ENCODE measurements around the gene ULK4. TPM values are rescaled to one million over a fixed set of nuclear protein-coding genes. Genes with fewer than 3 reads are reported as not detected.

ULK4 gene
- total and polyA plus RNA-seq, 2 of the 4 experiments (the other 2 are of a cell fraction): 2.7 to 5.0 TPM

DNA sequence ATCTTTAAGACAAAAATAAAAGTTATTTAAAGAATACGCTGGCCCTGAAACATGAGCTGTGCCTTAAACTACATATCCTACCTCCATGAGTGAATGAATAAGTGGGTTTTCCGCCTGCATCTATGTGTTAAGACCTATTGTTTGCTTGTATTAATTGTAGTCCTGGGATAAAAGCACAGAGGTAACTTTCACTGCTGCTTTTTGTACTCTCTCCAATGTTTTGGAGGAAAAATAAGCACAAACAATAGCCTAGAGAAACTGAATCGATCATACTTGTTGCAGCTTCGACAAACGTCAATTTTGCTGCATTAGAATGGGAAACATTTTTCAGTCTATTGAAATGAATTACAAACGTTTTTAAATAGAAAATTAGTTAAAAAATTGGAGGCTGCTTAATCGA, 763.9 kb downstream of the ULK4 start:
- peaks cover 32% of the 10 kb centered on the region for H4K20me1 ChIP-seq (ENCODE audit: insufficient read depth, low read length)
- H2BK120ac ChIP-seq (ENCODE audit: low read depth, low read length): no peak overlapping the region
- dilution Hi-C loops (cut with HindIII; ENCODE audit: low sequenced_read_pairs, unreplicated experiment): no loop called here
- peaks cover 0 to 5% of the 10 kb centered on the region in 2 experiments; a peak in 1 of 4 replicates for H3K79me1 ChIP-seq (ENCODE audit: low read depth in 1 of 2, low read length in 2 of 2)
- no peak overlapping the region for H3K27ac ChIP-seq (ENCODE audit: insufficient read depth, low read length)
- H3K56ac ChIP-seq (ENCODE audit: extremely low read depth, insufficient read depth, low read length): no peak overlapping the region
- H3K9me1 ChIP-seq (ENCODE audit: insufficient read depth, low read length): no peaks in the 10 kb centered on the region; the same call in 1 of the 2 replicates
- no peak for ATAC-seq (ENCODE audit: low read depth)
- no peak overlapping the region for H2AK5ac ChIP-seq (ENCODE audit: low read depth, low read length)
- no peak overlapping the region for H3K18ac ChIP-seq (ENCODE audit: low read depth, low read length)
- intact Hi-C loops (cut with micrococcal nuclease): no loop called here
- H4K5ac ChIP-seq (ENCODE audit: low read depth, low read length): no peak overlapping the region
- H3K23ac ChIP-seq (ENCODE audit: low read depth, low read length): no peak overlapping the region
- H2BK20ac ChIP-seq (ENCODE audit: low read depth, low read length): no peak overlapping the region
- H3K36me3 ChIP-seq (ENCODE audit: control insufficient read depth, insufficient read depth, low read length): no peaks in the 10 kb centered on the region
- DNase-seq: no peak
- peaks cover 2% of the 10 kb centered on the region; the same call in 1 of the 2 replicates for H3K4me1 ChIP-seq (ENCODE audit: control insufficient read depth, insufficient read depth, low read length)
- WGBS, 2 experiments (ENCODE audit: extremely low coverage in 2 of 2, insufficient read length in 1 of 2): no CpG with 5 or more reads among the region's 7 CpGs
- ChIA-PET POLR2A (ENCODE audit: unreplicated experiment) (no interaction called here), CTCF (no interaction called here)
- no peak overlapping the region for H2BK5ac ChIP-seq (ENCODE audit: low read depth, low read length, poor library complexity, severe bottlenecking)
- no TSS peak for BruUV-seq (replicated peaks)
- H2BK15ac ChIP-seq (ENCODE audit: low read depth, low read length): no peak overlapping the region
- H3K4ac ChIP-seq (ENCODE audit: low read depth, low read length): no peak overlapping the region
- no peak overlapping the region for H3K4me3 ChIP-seq (ENCODE audit: insufficient read depth, low read depth, low read length)
- no peak overlapping the region for H4K8ac ChIP-seq (ENCODE audit: low read depth in 2 of 2, low read length in 2 of 2)
- H4K91ac ChIP-seq (ENCODE audit: insufficient read depth, low read depth, low read length): no peak overlapping the region
- H3K9ac ChIP-seq (ENCODE audit: low read depth, low read length): no peak overlapping the region
- no peak overlapping the region for H2AFZ ChIP-seq (replicated peaks; ENCODE audit: low read length, poor library complexity)
- H3K14ac ChIP-seq (replicated peaks; ENCODE audit: low read depth, low read length): no peak overlapping the region
- no peak for TF ChIP-seq RCOR1 (IDR thresholded peaks at IDR 0.05; ENCODE audit: insufficient replicate concordance, low read length)
- TF ChIP-seq SMC3 (IDR thresholded peaks at IDR 0.05; ENCODE audit: low read depth, low read length): no peak
- TF ChIP-seq, protein P1, sequence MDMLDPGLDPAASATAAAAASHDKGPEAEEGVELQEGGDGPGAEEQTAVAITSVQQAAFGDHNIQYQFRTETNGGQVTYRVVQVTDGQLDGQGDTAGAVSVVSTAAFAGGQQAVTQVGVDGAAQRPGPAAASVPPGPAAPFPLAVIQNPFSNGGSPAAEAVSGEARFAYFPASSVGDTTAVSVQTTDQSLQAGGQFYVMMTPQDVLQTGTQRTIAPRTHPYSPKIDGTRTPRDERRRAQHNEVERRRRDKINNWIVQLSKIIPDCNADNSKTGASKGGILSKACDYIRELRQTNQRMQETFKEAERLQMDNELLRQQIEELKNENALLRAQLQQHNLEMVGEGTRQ (IDR thresholded peaks at IDR 0.05; ENCODE audit: low read depth, low read length): no peak
- TF ChIP-seq MAZ (IDR thresholded peaks at IDR 0.05; ENCODE audit: borderline replicate concordance, low read depth, low read length): no peak
- no peak for TF ChIP-seq CHD1 (IDR thresholded peaks at IDR 0.05; ENCODE audit: low read depth, low read length)
- TF ChIP-seq MAFK (IDR thresholded peaks at IDR 0.05; ENCODE audit: low read depth, low read length): no peak
- no peak for TF ChIP-seq BHLHE40 (IDR thresholded peaks at IDR 0.05; ENCODE audit: low read depth, low read length)
- TF ChIP-seq CEBPB (IDR thresholded peaks at IDR 0.05; ENCODE audit: low read depth, low read length): no peak
- TF ChIP-seq RAD21 (IDR thresholded peaks at IDR 0.05; ENCODE audit: low read length): no peak
- TF ChIP-seq NFE2L2 (IDR thresholded peaks at IDR 0.05; ENCODE audit: low read depth, low read length): no peak
- in situ Hi-C loops (cut with MboI; ENCODE audit: low sequenced_read_pairs): loop anchor here (25.0 kb wide), 1 partner anchor 861 kb away; no protein-coding TSS in a partner anchor
- no peak overlapping the region for H2AK9ac ChIP-seq (replicated peaks; ENCODE audit: low read depth, low read length, poor library complexity)
- no peaks in the 10 kb centered on the region; the same call in none of the 2 replicates for H3K27me3 ChIP-seq (ENCODE audit: control insufficient read depth, insufficient read depth, low read length)
- no peak overlapping the region for H3K4me2 ChIP-seq (ENCODE audit: low read depth, low read length)
- H3K9me3 ChIP-seq (ENCODE audit: control insufficient read depth, insufficient read depth, low read length): no peaks in the 10 kb centered on the region

Small RNA genes within 50 kb of the gene (microRNA-seq; reads per million reads assigned to microRNA genes)
- gene ATP6V0E1P2 (ENCODE audit: insufficient read depth, insufficient read length) (not detected), gene RF00019 (ENCODE audit: insufficient read depth, insufficient read length) (not detected), gene RF00096 (ENCODE audit: insufficient read depth, insufficient read length) (not detected), gene RF00602 (ENCODE audit: insufficient read depth, insufficient read length) (not detected)

Small RNA genes within 50 kb of the gene (small RNA-seq; reads per million reads assigned to genes)
- gene ATP6V0E1P2: 0 reads per million in 5 experiments
- 0 reads per million in 5 experiments for gene RF00019
- gene RF00096: 0 to 0.15 (median 0) reads per million in 5 experiments
- gene RF00602: 0 reads per million in 5 experiments

Other genes with a start within 250 kb of the ULK4 start
- gene TRAK1, start 129.3 kb upstream of the ULK4 start, total RNA-seq (2012; rRNA removed): 26.7 and 28.1 TPM in 2 replicates
- 21.7 and 25.6 TPM in 2 replicates for gene TRAK1, start 129.3 kb upstream of the ULK4 start, polyA plus RNA-seq (2012; rRNA removed)